Right cardiac atrium (tissue), 5 donors: ENCODE data around the gene EEFSEC. TPM values are rescaled to one million over a fixed set of nuclear protein-coding genes. Genes with fewer than 3 reads are reported as not detected.
A peak's percentile ranks its signal among the peaks of the same experiment; 100 is the strongest.

Source experiments
- ATAC-seq, 2 donors: fragments of 200-7000 bp; cut with Tn5 transposase; one replicate each; pipeline versions ENCODE4 v1.8.0 to v1.9.1; 2020; ENCODE audit warnings: moderate library complexity in 2 of 2, mild to moderate bottlenecking in 1 of 2
- DNase-seq, 3 donors: peaks; one replicate each; pipeline ENCODE4 v3.0.0-alpha.2; 2020
- H3K27ac ChIP-seq: one replicate; pipeline ENCODE4 v1.5.1; 2013; ENCODE audit warnings: mild to moderate bottlenecking, low read length, control low read depth, moderate library complexity
- H3K27me3 ChIP-seq: one replicate; pipeline ENCODE4 v1.6.1; 2013; ENCODE audit not compliant: control insufficient read depth, insufficient read depth
- H3K4me1 ChIP-seq: one replicate; pipeline ENCODE4 v1.6.1; 2013; ENCODE audit warnings: low read length; ENCODE audit not compliant: control insufficient read depth, insufficient read depth
- H3K4me3 ChIP-seq: one replicate; pipeline ENCODE4 v1.5.1; 2013; ENCODE audit warnings: low read length, control low read depth
- H3K9me3 ChIP-seq: one replicate; pipeline ENCODE4 v1.6.1; 2013; ENCODE audit warnings: low read length; ENCODE audit not compliant: control insufficient read depth
- WGBS: extraction: QIAGEN DNeasy Blood & Tissue Kit; methylation state at CpG from one replicate; pipeline ENCODE4 v1.1.7; 2013; 5-methylcytosine and 5-hydroxymethylcytosine counted together
- intact Hi-C, 4 donors: fragments of 100-400 bp; cut with DNase I; formaldehyde crosslinking; loops; one replicate each; pipeline versions ENCODE4 v1.11.0 to v1.14.0; 2022 to 2023
- polyA plus RNA-seq: library from polyadenylated mRNA; stranded (reverse); fragments of 200-250 nt; gene quantifications from one replicate; pipeline ENCODE4 v1.2.3, GENCODE V29; 2013
- total RNA-seq, 4 donors: library from RNA; stranded (reverse); fragmentation: NEBNext Ultra II Directional; extraction: Animal tissue kit (Norgen Biotek cat#: 25700); gene quantifications; one replicate each; pipeline ENCODE4 v1.2.1, GENCODE V29; 2021
- donor health status: healthy with polysubstance abuse.
- donor health status: DM: no; HTN: yes; CAD: no.
- donor health status: DM: no; HTN: no; CAD: no.
- donor health status: DM: no; HTN: yes; CAD: no; lungs with severe emphysema.
- donor health status: DM: yes; HTN: yes; CAD: no.

The EEFSEC gene
- total and polyA plus RNA-seq, 5 donors: 14.7 to 17.6 (median 15.6) TPM

- Histone ChIP-seq H3K4me1 (peaks cover 21% of the 10 kb centered on the region), H3K27me3 (no peaks in the 10 kb centered on the region), H3K9me3 (no peaks in the 10 kb centered on the region), H3K4me3 (no peak overlapping the region), H3K27ac (no peak overlapping the region)
- DNase-seq (no peak), ATAC-seq (no peak)
- 97% methylated on average over 7 of the region's 7 CpGs for WGBS
- intact Hi-C loops: no loop called here
Measured at GRCh38 chr3:128274837-128275236, 121.6 kb downstream of the EEFSEC start.

GRCh38 chr3:128275316-128276145 lies 122.2 kb downstream of the EEFSEC start:
- H3K4me1 ChIP-seq: peaks cover 21% of the 10 kb centered on the region
- ATAC-seq (no peak), DNase-seq (peak in 1 of 3 donors; percentile 30)
- H3K27me3 ChIP-seq: no peaks in the 10 kb centered on the region
- H3K9me3 ChIP-seq: no peaks in the 10 kb centered on the region
- H3K4me3 ChIP-seq: no peak overlapping the region
- no peak overlapping the region for H3K27ac ChIP-seq
- intact Hi-C loops: no loop called here
- WGBS: 85% methylated on average over 11 of the region's 11 CpGs

GRCh38 chr3:128276146-128276435 lies 122.8 kb downstream of the EEFSEC start:
- H3K4me1 ChIP-seq: peaks cover 21% of the 10 kb centered on the region
- no peak overlapping the region for H3K4me3 ChIP-seq
- no peaks in the 10 kb centered on the region for H3K27me3 ChIP-seq
- H3K27ac ChIP-seq: no peak overlapping the region
- 80% methylated on average over 3 of the region's 3 CpGs for WGBS
- intact Hi-C loops: no loop called here
- H3K9me3 ChIP-seq: no peaks in the 10 kb centered on the region
- ATAC-seq (no peak), DNase-seq (no peak)

GRCh38 chr3:128276577-128277183 lies 123.4 kb downstream of the EEFSEC start:
- DNase-seq (peak in 2 of 3 donors; percentile 52 to 64), ATAC-seq (no peak)
- Histone ChIP-seq H3K9me3 (no peaks in the 10 kb centered on the region), H3K27ac (no peak overlapping the region), H3K27me3 (no peaks in the 10 kb centered on the region), H3K4me3 (no peak overlapping the region), H3K4me1 (peaks cover 21% of the 10 kb centered on the region)
- intact Hi-C loops: no loop called here
- WGBS: 87% methylated on average over 5 of the region's 5 CpGs

- peaks cover 24% of the 10 kb centered on the region for H3K4me1 ChIP-seq
- H3K4me3 ChIP-seq: no peak overlapping the region
- ATAC-seq: no peak
- no peaks in the 10 kb centered on the region for H3K9me3 ChIP-seq
- intact Hi-C loops: no loop called here
- WGBS: 92% methylated on average over 5 of the region's 5 CpGs
- H3K27me3 ChIP-seq: no peaks in the 10 kb centered on the region
- no peak overlapping the region for H3K27ac ChIP-seq
- peak in 1 of 3 donors; percentile 19 for DNase-seq
Measured at GRCh38 chr3:128277378-128278069, 124.2 kb downstream of the EEFSEC start.

GRCh38 chr3:128278130-128278529 lies 124.8 kb downstream of the EEFSEC start:
- H3K4me3 ChIP-seq: no peak overlapping the region
- intact Hi-C loops: no loop called here
- H3K27me3 ChIP-seq: no peaks in the 10 kb centered on the region
- no peak overlapping the region for H3K27ac ChIP-seq
- DNase-seq: no peak
- H3K4me1 ChIP-seq: peaks cover 26% of the 10 kb centered on the region
- no peak for ATAC-seq
- WGBS: 65% methylated on average over 3 of the region's 3 CpGs
- H3K9me3 ChIP-seq: no peaks in the 10 kb centered on the region

GRCh38 chr3:128278761-128279600 lies 125.7 kb downstream of the EEFSEC start:
- DNase-seq: peak; percentile 85 to 95 (median 94)
- no peaks in the 10 kb centered on the region for H3K27me3 ChIP-seq
- H3K27ac ChIP-seq: no peak overlapping the region
- intact Hi-C loops: no loop called here
- peaks cover 23% of the 10 kb centered on the region for H3K4me1 ChIP-seq
- 25% methylated on average over 17 of the region's 17 CpGs for WGBS
- peak; percentile 85 to 87 for ATAC-seq
- H3K4me3 ChIP-seq: no peak overlapping the region
- H3K9me3 ChIP-seq: no peaks in the 10 kb centered on the region

- intact Hi-C loops: no loop called here
- 58% methylated on average over 3 of the region's 3 CpGs for WGBS
- DNase-seq: no peak
- Histone ChIP-seq H3K27ac (no peak overlapping the region), H3K4me1 (peaks cover 21% of the 10 kb centered on the region), H3K4me3 (no peak overlapping the region), H3K27me3 (no peaks in the 10 kb centered on the region), H3K9me3 (no peaks in the 10 kb centered on the region)
- no peak for ATAC-seq
Measured at GRCh38 chr3:128279601-128279880, 126.3 kb downstream of the EEFSEC start.

- no peak for DNase-seq
- intact Hi-C loops: no loop called here
- Histone ChIP-seq H3K9me3 (no peaks in the 10 kb centered on the region), H3K4me3 (no peak overlapping the region), H3K27ac (no peak overlapping the region), H3K27me3 (no peaks in the 10 kb centered on the region), H3K4me1 (peaks cover 21% of the 10 kb centered on the region)
- no peak for ATAC-seq
- 76% methylated on average over 8 of the region's 8 CpGs for WGBS
Measured at GRCh38 chr3:128280481-128281052, 127.3 kb downstream of the EEFSEC start.

GRCh38 chr3:128281056-128281455 lies 127.8 kb downstream of the EEFSEC start:
- DNase-seq (no peak), ATAC-seq (no peak)
- Histone ChIP-seq H3K27me3 (no peaks in the 10 kb centered on the region), H3K9me3 (no peaks in the 10 kb centered on the region), H3K27ac (no peak overlapping the region), H3K4me3 (no peak overlapping the region), H3K4me1 (peaks cover 18% of the 10 kb centered on the region)
- intact Hi-C loops: no loop called here
- 48% methylated on average over 2 of the region's 2 CpGs for WGBS
